RPMI7951 (cell line): Measurements from ENCODE around the gene THEMIS. TPM values are rescaled to one million over a fixed set of nuclear protein-coding genes. Genes with fewer than 3 reads are reported as not detected.

Experiments
- DNase-seq: peaks from one replicate; pipeline ENCODE4 v3.0.0-alpha.2; 2012; ENCODE audit warnings: low read depth
- total RNA-seq: library from RNA; depleted of rRNA; stranded (reverse); fragments of >200 nt; shearing (Covaris generic); gene quantifications from 2 replicates; pipeline ENCODE4 v1.2.3, GENCODE V29; 2014

THEMIS gene
- total RNA-seq, 1 experiment from 2014 or later, result not detected

- DNase-seq, result no peak
Measured at GRCh38 chr6:127859956-127860355, 40.9 kb downstream of the THEMIS start.

GRCh38 chr6:127858727-127859391, 42.0 kb downstream of the THEMIS start:
- DNase-seq, result no peak

- no peak for DNase-seq
Measured at GRCh38 chr6:127857051-127857637, 43.7 kb downstream of the THEMIS start.

GRCh38 chr6:127855542-127856159, 45.2 kb downstream of the THEMIS start:
- DNase-seq, result peak; percentile 39

DNA sequence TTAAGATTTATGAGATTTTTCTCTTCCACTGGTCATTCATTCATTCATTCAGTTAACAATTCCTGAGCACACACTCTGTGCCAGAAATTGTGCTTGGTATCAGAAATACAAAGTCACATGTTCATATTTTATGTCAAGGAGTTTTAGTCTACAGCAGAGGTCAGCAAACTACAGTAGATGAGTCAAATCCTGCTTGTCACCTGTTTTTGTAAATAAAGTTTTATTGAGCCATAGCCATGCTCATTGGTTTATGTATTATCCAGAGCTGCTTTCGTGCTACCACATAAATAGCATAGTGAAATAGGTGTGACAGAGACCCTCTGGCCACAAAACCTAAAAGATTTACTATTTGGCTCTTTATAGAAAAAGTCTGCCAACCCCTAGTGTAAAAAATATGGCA, 46.8 kb downstream of the THEMIS start:
- DNase-seq, result peak; percentile 30

- DNase-seq, result no peak
Measured at GRCh38 chr6:127851197-127851596, 49.7 kb downstream of the THEMIS start.

- DNase-seq, result no peak
Measured at GRCh38 chr6:127845242-127845641, 55.6 kb downstream of the THEMIS start.

DNA sequence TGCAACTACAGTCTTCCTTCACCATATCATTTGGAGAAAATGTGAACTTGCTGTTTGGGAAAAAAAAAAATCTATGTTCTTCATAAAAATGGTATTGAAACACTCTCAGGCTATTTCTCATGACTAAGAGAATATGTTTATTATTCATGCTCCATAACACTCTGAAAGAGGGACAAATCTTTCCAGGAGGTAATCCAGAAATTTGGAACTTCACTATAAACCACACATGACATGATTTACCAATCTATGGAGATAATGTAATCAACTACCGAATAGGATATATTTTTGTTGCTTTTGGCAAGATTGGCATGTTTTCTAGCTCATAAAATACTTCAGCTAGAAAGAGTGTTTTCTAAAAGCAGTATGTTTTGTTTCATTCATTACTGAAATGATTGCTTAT, 56.3 kb downstream of the THEMIS start:
- no peak for DNase-seq

GRCh38 chr6:127843582-127843981, 57.3 kb downstream of the THEMIS start:
- DNase-seq, result no peak

DNA sequence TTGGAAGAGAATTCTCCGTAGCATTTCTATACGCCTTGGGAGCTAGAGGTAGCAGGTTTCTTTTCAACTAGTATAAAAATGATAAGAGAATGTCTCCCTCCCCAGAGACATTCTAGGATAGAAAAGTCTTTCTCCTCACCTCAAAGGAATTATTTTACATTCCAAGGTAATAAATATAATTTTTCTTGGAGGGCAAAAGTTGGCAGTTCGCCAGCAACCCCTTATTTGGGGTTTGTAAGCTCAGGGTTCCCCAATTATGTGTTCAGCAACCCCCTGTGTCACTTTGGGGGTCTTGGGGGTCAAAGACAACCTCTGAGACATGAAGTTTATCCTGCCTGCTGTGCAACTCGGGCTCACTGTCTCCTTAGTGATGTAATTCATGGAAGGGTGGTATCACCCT, 58.3 kb downstream of the THEMIS start:
- DNase-seq, result no peak

GRCh38 chr6:127841811-127842210, 59.0 kb downstream of the THEMIS start:
- peak; percentile 6 for DNase-seq

DNA sequence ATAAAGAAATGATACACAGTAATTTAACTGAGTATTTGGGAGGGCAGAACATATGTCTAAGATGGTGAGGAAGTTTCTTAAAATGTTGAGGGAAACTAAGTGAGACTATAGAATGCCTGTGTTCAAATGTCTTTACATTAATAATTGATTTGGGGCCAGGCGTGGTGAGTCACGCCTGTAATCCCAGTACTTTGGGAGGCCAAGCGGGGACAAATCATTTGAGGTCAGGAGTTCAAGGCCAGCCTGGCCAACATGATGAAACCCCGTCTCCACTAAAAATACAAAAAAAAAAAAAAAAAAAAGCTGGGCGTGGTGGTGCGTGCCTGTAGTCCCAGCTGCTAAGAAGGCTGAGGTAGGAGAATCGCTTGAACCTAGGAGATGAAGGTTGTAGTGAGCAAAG, 66.7 kb downstream of the THEMIS start:
- DNase-seq, result no peak

- no peak for DNase-seq
Measured at GRCh38 chr6:127833336-127833735, 67.5 kb downstream of the THEMIS start.

DNA sequence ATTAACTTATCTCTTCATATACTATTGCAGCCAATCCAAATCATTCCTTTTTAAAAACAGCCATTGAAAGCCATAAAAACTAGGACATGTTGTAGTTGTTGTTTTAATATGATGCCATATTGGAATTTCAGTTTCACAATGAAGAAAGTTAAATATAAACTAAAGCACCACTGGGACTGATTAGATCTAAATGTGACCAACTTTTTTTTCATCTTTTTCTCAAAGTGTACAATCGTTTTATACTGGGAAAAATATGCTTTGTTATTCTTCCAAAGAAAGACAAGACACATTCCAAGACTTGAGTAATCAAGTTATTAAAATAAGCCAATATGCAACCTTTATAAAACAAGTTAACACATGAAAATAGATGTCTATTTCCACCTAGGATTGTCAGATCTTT, 68.5 kb downstream of the THEMIS start:
- DNase-seq, result no peak

DNA sequence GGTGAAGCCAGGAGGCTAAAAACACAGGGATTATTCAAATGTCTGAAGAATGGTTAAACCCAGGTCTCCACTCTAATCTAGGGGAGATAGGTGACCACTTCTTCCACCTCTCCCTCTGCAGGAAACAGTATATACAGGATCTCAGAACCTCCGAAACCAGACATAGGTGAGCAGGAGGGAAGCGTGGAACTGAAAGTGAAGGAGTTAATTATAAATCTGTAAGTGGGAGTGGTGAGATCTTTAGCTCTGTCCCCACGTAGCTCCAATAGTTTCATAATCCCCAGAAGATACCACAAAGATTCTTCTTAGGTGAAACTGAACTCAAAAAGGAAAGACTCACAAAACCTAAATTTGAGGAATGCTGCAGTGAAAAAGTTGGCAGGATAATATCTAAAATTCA, 76.8 kb downstream of the THEMIS start:
- DNase-seq, result no peak

DNA sequence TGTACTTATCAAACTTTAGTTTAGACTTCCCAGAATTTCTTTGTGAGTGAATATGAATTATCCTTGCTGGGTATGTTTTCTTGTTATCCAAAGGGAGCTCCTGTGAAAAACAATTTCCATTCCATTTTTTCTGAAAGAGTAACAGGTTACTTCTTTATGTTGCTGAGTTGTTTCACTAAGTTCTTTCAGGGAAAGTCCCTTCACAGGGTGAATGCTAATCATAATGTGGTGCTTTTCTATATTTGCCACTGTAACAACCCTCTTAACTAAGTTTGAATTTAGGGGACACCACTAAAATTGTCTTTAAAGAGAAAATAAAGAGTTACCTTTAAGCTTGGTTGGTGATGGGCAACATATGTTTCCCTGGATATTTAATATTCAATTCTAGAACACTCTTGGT, 79.4 kb downstream of the THEMIS start:
- DNase-seq, result no peak

DNA sequence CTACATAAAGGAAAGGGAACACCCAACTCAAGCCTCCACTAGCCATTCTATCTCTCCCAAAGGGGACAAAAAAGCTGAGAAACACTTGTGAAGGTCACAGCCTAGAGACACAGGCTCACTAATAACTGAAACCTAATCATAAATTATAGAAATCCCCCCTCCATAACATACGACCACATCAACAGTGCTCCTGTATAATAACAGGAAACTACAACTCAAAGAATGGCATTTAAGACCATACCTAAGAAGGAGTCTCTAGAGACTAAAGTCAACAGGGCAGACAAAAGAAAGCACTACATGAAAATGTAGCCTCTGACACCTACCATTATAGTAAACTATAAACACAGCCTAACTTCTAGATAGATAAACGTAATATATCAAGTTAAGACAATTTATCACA, 82.7 kb downstream of the THEMIS start:
- DNase-seq, result no peak

GRCh38 chr6:127816643-127817042, 84.2 kb downstream of the THEMIS start:
- no peak for DNase-seq

DNA sequence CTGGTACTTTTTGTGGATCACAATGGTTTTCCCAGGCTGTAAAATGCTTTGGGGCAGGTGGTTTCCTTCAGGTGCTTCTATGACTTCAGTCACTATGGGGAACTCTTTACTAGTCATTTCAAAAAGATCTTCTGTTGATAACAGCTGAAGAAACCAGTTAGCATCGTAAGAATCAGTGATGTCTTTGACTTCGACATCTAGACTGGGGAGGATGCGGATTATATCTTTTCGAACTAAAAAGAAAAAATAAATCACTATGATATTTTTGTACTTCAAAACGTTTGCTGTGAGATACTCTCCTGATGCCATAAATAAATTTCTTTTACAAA, 87.2 kb downstream of the THEMIS start:
- DNase-seq, result no peak

- DNase-seq, result no peak
Measured at GRCh38 chr6:127812985-127813698, 87.7 kb downstream of the THEMIS start.

DNA sequence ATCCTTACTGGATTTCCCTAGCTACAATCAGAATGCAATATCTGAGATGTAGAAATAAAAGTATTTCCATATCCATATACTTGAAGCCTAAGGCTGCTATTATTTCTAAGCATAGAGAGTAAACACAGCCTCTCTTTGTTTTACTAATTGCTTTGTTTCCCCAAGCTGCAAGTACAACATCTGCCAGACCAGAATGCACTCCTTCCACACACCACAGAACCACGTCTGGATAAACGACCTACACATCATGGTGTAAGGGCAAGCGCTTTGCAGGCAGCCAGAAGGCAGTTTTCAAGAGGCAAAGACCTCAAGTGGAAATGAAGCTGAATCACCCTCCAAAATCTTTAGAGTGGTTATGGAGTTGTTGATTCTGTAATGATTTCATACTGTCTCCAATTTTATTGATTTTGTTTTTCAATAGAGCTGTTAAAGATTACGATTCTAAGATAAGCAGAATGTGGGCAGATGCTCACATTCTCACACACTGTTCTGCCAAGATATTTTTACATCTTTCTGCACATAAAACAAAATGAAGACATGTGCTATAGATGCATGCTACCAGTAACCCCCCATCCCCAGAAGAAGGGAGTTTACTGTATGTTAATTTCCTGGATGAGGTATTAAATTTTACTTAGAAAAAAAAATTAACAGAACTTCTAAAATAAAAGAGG, 88.8 kb downstream of the THEMIS start:
- no peak for DNase-seq

DNA sequence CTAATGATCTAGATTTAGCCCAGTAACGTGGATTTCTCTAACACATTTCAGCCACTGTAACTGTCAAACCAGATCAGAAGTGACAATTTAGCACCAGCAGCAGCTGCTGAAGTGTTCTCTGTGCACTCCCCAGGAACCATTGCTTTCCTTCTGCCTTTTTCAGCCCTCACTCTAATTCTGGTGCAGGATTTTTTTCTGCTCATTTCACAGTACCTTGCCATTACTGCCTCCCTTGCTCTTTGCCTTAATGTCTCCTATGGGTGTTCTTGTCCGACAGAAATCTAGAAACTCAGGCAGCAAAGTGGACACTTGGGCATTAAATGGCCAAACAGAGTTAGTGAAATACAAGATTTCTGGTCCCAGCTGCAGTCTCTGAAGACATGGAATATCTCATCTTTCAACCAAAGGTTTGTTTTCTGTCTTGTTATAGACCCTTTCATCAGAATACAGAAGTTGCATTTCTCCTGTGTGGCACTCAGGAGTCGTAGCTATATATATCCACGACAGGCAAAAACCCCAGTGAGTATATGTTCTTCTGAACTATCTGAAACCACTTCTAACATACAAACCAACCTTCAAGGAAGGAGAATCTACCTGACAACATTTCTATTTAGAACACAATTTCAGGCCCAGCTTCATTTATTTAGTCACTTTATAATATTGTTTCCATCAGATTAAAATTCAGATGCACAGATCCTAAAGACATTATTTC, 92.9 kb downstream of the THEMIS start:
- DNase-seq, result no peak
